SK-N-SH (cell line): Measurements from ENCODE around the gene FRMD6. TPM values are rescaled to one million over a fixed set of nuclear protein-coding genes. Genes with fewer than 3 reads are reported as not detected.

Experiments used
- CTCF ChIA-PET: fragments of 300-600, 350-600 bp; formaldehyde crosslinking; extraction: SDS; loops from one replicate; lab custom pipeline; 2021; lab: Yijun Ruan, JAX
- POLR2A ChIA-PET: fragments of 350-600 bp; sonication (Branson Sonifier 250); formaldehyde crosslinking; extraction: SDS; loops from one replicate; lab custom pipeline; 2020; ENCODE audit warnings: antibody characterized with exemption, inconsistent platforms; lab: Yijun Ruan, JAX
- DNase-seq: peaks from one replicate; pipeline ENCODE4 v3.0.0; 2012
- H2AFZ ChIP-seq: fragments of 200-600 bp; sonication (generic); 2 replicates; pipeline ENCODE4 v1.8.1; 2016; ENCODE audit warnings: antibody characterized with exemption, mild to moderate bottlenecking, low read depth
- H3F3A ChIP-seq: fragments of 200-600 bp; sonication (generic); replicated peaks from 2 replicates; pipeline ENCODE3; 2016; ENCODE audit warnings: antibody characterized with exemption, mild to moderate bottlenecking; ENCODE audit not compliant: insufficient read depth
- H3K27ac ChIP-seq, 2 experiments: fragments of 200-500 bp in 1 of 2; fragments of 200-600 bp in 1 of 2; sonication (Bioruptor generic) in 1 of 2; sonication (generic), shearing (Covaris generic) in 1 of 2; 2 replicates each; pipeline versions ENCODE4 v1.5.1 to v1.6.1; 2014 to 2016; ENCODE audit warnings: low read depth in 2 of 2, inconsistent platforms in 1 of 2, low read length in 1 of 2, mild to moderate bottlenecking in 1 of 2, mixed read lengths in 1 of 2
- H3K27me3 ChIP-seq: fragments of 200-600 bp; sonication (generic), shearing (Covaris generic); 2 replicates; pipeline ENCODE4 v1.6.1; 2016; ENCODE audit warnings: mixed run types; ENCODE audit not compliant: insufficient read depth
- H3K36me3 ChIP-seq, 2 experiments: fragments of 200-500 bp in 1 of 2; fragments of 200-600 bp in 1 of 2; sonication (Bioruptor generic) in 1 of 2; sonication (generic) in 1 of 2; replicated peaks in 1 of 2; 2 replicates each; pipeline versions ENCODE3 to v1.5.1; 2014 to 2016; ENCODE audit warnings: low read length in 1 of 2, mild to moderate bottlenecking in 1 of 2; ENCODE audit not compliant: insufficient read depth in 2 of 2, control insufficient read depth in 1 of 2
- H3K4me1 ChIP-seq, 2 experiments: fragments of 200-500 bp in 1 of 2; fragments of 200-600 bp in 1 of 2; sonication (Bioruptor generic) in 1 of 2; sonication (generic), shearing (Covaris generic) in 1 of 2; 2 replicates each; pipeline versions ENCODE4 v1.5.1 to v1.6.1; 2014 to 2016; ENCODE audit warnings: low read depth in 1 of 2, low read length in 1 of 2, mixed run types in 1 of 2; ENCODE audit not compliant: insufficient read depth in 2 of 2, control insufficient read depth in 1 of 2
- H3K4me2 ChIP-seq: fragments of 200-600 bp; sonication (generic), shearing (Covaris generic); 2 replicates; pipeline ENCODE4 v1.6.1; 2017; ENCODE audit warnings: mixed run types
- H3K4me3 ChIP-seq, 2 experiments: fragments of 200-500 bp in 1 of 2; fragments of 200-600 bp in 1 of 2; sonication (Bioruptor generic) in 1 of 2; sonication (generic), shearing (Covaris generic) in 1 of 2; 2 replicates each; pipeline versions ENCODE4 v1.5.1 to v1.8.1; 2014 to 2016; ENCODE audit warnings: low read depth in 2 of 2, inconsistent platforms in 1 of 2, low read length in 1 of 2, mild to moderate bottlenecking in 1 of 2, mixed read lengths in 1 of 2, moderate library complexity in 1 of 2
- H3K79me2 ChIP-seq: fragments of 200-600 bp; sonication (generic); 2 replicates; pipeline ENCODE4 v1.8.1; 2017; ENCODE audit warnings: mild to moderate bottlenecking; ENCODE audit not compliant: insufficient read depth
- H3K9ac ChIP-seq: fragments of 200-600 bp; sonication (generic); 2 replicates; pipeline ENCODE4 v1.6.1; 2017; ENCODE audit warnings: mixed run types
- H3K9me2 ChIP-seq: fragments of 200-600 bp; sonication (generic); 2 replicates; pipeline ENCODE4 v1.6.1; 2017; ENCODE audit warnings: mixed run types
- H3K9me3 ChIP-seq: fragments of 200-600 bp; sonication (generic); 2 replicates; pipeline ENCODE4 v1.6.1; 2017; ENCODE audit warnings: mixed run types, mild to moderate bottlenecking, moderate library complexity
- H4K20me1 ChIP-seq: fragments of 200-600 bp; sonication (generic); 2 replicates; pipeline ENCODE4 v1.6.1; 2017; ENCODE audit warnings: mild to moderate bottlenecking, mixed run types; ENCODE audit not compliant: insufficient read depth
- CHD2 ChIP-seq: fragments of 150-350 bp; IDR thresholded peaks from 2 replicates; pipeline ENCODE4 v1.6.1; 2018; ENCODE audit warnings: low read length; ENCODE audit not compliant: partially characterized antibody
- EZH2phosphoT487 ChIP-seq: fragments of 200-600 bp; sonication (generic); IDR thresholded peaks from 2 replicates; pipeline ENCODE4 v1.6.1; 2017; ENCODE audit warnings: low read depth, mixed run types, mild to moderate bottlenecking, antibody characterized with exemption, moderate library complexity, borderline replicate concordance
- GABPA ChIP-seq: IDR thresholded peaks from 2 replicates; pipeline ENCODE4 v1.4.0; 2012; ENCODE audit warnings: low read depth, mild to moderate bottlenecking
- JUND ChIP-seq: IDR thresholded peaks from 2 replicates; pipeline ENCODE4 v1.4.0; 2012
- MEF2A ChIP-seq: IDR thresholded peaks from 2 replicates; pipeline ENCODE4 v1.4.0; 2012; ENCODE audit warnings: low read depth, borderline replicate concordance
- MXI1 ChIP-seq: IDR thresholded peaks from 2 replicates; pipeline ENCODE4 v1.6.1; 2012; ENCODE audit warnings: mild to moderate bottlenecking, low read depth, low read length, improper control_type of control experiment
- NRF1 ChIP-seq: IDR thresholded peaks from 2 replicates; pipeline ENCODE4 v1.6.1; 2012; ENCODE audit warnings: low read depth, mild to moderate bottlenecking, low read length
- PBX3 ChIP-seq: IDR thresholded peaks from 2 replicates; pipeline ENCODE4; 2012
- POLR2AphosphoS5 ChIP-seq: IDR thresholded peaks from 2 replicates; pipeline ENCODE4 v1.6.1; 2012; ENCODE audit warnings: low read depth, low read length
- RXRA ChIP-seq: IDR thresholded peaks from 2 replicates; pipeline ENCODE4 v1.4.0; 2012; ENCODE audit warnings: low read depth, mild to moderate bottlenecking, borderline replicate concordance
- SMC3 ChIP-seq: IDR thresholded peaks from 2 replicates; pipeline ENCODE4 v1.6.1; 2012; ENCODE audit warnings: low read depth, low read length, improper control_type of control experiment
- TAF1 ChIP-seq: IDR thresholded peaks from 2 replicates; pipeline ENCODE4 v1.6.1; 2012; ENCODE audit warnings: low read depth, mild to moderate bottlenecking, low read length, moderate library complexity, borderline replicate concordance
- TCF12 ChIP-seq: IDR thresholded peaks from 2 replicates; pipeline ENCODE4 v1.4.0; 2012
- USF1 ChIP-seq: IDR thresholded peaks from 2 replicates; pipeline ENCODE4 v1.4.0; 2012; ENCODE audit warnings: low read depth, borderline replicate concordance
- YY1 ChIP-seq: IDR thresholded peaks from 2 replicates; pipeline ENCODE4 v1.4.0; 2012; ENCODE audit warnings: low read depth, mild to moderate bottlenecking
- WGBS: methylation state at CpG from one replicate; pipeline ENCODE4 v1.1.6; 2017; ENCODE audit warnings: low lambda C conversion rate; 5-methylcytosine and 5-hydroxymethylcytosine counted together
- polyA plus RNA-seq, 3 experiments: library from polyadenylated mRNA; depleted of rRNA; stranded (reverse); fragments of >200 nt; gene quantifications; 2 replicates each; pipeline ENCODE4 v1.2.3, GENCODE V29; 2012
- TF ChIP-seq, protein P1 (sequence below): IDR thresholded peaks from 2 replicates; pipeline ENCODE4 v1.4.0; 2012; ENCODE audit warnings: low read depth, borderline replicate concordance
- TF ChIP-seq, protein P2 (sequence below): fragments of 200-600 bp; sonication (generic); IDR thresholded peaks from 2 replicates; pipeline ENCODE4 v1.6.1; 2017; ENCODE audit warnings: antibody characterized with exemption, mild to moderate bottlenecking, moderate library complexity

FRMD6 gene
- polyA plus RNA-seq, 1 of the 3 experiments (the other 2 are of a cell fraction), result 147 TPM

- TF ChIP-seq TAF1 (no peak), GABPA (no peak)
Observed at GRCh38 chr14:51704545-51704944, 52.8 kb downstream of the FRMD6 start (continued).

GRCh38 chr14:51707327-51707726 is 55.6 kb downstream of the FRMD6 start:
- ChIA-PET POLR2A (no interaction called here), CTCF (interaction anchor here (1.3 kb wide), 1 partner anchor 13 kb away, joined by 3 read pairs; no protein-coding TSS in a partner anchor)
- peaks cover 90% of the 10 kb centered on the region for H4K20me1 ChIP-seq
- H3K4me1 ChIP-seq, result peaks cover 0 to 2% of the 10 kb centered on the region in 2 experiments; a peak in 3 of 4 replicates
- no peaks in the 10 kb centered on the region for H3K9me2 ChIP-seq
- 89% methylated on average over 2 of the region's 2 CpGs for WGBS
- no peaks in the 10 kb centered on the region for H3K27me3 ChIP-seq
- H3F3A ChIP-seq, result peaks cover 74% of the 10 kb centered on the region
- H3K9ac ChIP-seq, result no peak overlapping the region
- H3K9me3 ChIP-seq, result no peaks in the 10 kb centered on the region
- H3K36me3 ChIP-seq, result peaks cover 99 to 100% of the 10 kb centered on the region in 2 experiments
- H3K4me2 ChIP-seq, result no peak overlapping the region
- H3K4me3 ChIP-seq, result no peak overlapping the region
- TF ChIP-seq, protein P1, sequence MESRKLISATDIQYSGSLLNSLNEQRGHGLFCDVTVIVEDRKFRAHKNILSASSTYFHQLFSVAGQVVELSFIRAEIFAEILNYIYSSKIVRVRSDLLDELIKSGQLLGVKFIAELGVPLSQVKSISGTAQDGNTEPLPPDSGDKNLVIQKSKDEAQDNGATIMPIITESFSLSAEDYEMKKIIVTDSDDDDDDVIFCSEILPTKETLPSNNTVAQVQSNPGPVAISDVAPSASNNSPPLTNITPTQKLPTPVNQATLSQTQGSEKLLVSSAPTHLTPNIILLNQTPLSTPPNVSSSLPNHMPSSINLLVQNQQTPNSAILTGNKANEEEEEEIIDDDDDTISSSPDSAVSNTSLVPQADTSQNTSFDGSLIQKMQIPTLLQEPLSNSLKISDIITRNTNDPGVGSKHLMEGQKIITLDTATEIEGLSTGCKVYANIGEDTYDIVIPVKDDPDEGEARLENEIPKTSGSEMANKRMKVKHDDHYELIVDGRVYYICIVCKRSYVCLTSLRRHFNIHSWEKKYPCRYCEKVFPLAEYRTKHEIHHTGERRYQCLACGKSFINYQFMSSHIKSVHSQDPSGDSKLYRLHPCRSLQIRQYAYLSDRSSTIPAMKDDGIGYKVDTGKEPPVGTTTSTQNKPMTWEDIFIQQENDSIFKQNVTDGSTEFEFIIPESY, result no peak
- no peak for TF ChIP-seq YY1
- TF ChIP-seq USF1, result no peak
- TF ChIP-seq MEF2A, result no peak
- TF ChIP-seq POLR2AphosphoS5, result no peak
- no peak for TF ChIP-seq JUND
- TF ChIP-seq MXI1, result no peak
- TF ChIP-seq CHD2, result no peak
- no peak for TF ChIP-seq GABPA
- TF ChIP-seq RXRA, result no peak
- no peak for TF ChIP-seq PBX3
- no peak for TF ChIP-seq EZH2phosphoT487
- TF ChIP-seq, protein P2, sequence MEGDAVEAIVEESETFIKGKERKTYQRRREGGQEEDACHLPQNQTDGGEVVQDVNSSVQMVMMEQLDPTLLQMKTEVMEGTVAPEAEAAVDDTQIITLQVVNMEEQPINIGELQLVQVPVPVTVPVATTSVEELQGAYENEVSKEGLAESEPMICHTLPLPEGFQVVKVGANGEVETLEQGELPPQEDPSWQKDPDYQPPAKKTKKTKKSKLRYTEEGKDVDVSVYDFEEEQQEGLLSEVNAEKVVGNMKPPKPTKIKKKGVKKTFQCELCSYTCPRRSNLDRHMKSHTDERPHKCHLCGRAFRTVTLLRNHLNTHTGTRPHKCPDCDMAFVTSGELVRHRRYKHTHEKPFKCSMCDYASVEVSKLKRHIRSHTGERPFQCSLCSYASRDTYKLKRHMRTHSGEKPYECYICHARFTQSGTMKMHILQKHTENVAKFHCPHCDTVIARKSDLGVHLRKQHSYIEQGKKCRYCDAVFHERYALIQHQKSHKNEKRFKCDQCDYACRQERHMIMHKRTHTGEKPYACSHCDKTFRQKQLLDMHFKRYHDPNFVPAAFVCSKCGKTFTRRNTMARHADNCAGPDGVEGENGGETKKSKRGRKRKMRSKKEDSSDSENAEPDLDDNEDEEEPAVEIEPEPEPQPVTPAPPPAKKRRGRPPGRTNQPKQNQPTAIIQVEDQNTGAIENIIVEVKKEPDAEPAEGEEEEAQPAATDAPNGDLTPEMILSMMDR, result no peak
- no peak for TF ChIP-seq SMC3
- no peak for TF ChIP-seq NRF1
- TF ChIP-seq TCF12, result no peak
- H3K79me2 ChIP-seq, result peaks cover 95% of the 10 kb centered on the region
- no peak for DNase-seq
- no peak overlapping the region for H2AFZ ChIP-seq
- H3K27ac ChIP-seq, result peak overlapping the region in 1 of 2 experiments; percentile 6; a peak in 1 of 4 replicates
